ENCODE results near the gene MYL5.

DNA sequence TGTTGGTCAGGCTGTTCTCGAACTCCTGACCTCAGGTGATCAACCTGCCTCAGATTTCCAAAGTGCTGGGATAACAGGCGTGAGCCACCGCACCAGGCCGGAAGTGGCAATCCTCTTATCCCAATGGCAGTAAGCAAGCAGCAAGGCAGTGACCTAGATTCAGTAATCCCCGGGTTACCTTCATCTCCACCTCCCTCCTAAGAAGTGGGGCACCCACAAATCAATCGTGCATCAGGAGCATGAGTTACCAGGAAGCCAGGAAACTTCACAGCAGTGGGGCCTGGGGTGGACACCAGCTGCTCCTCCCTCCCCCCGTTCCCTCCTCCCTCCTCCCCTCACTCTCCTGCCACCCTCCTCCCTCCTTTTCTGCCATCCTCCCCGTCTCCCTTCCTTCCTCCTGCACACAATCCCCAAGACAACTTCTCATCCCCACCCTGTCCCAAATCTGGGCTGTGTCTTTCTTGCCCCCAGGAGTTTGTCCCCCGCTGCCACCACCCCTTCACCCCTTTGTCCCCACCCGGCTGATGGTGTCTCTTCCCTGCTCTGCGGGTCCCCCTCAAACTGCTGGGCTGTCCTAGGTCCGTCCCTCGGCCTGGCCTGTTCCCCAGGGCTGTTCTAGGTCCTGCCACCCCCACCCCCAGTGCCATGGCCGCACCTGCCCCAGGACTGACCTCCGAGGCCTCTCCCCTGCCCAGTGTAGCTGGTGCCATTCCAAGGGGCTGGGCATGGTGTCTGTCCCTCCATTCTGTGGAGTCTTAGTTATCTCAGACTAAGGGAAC lies 46.8 kb upstream of the MYL5 start:
- TF ChIP-seq ZNF24 (IDR thresholded peaks at IDR 0.05) (no peak), HDAC6 (IDR thresholded peaks at IDR 0.05; ENCODE audit: unreplicated experiment) (no peak)
- TF ChIP-seq, protein P1, sequence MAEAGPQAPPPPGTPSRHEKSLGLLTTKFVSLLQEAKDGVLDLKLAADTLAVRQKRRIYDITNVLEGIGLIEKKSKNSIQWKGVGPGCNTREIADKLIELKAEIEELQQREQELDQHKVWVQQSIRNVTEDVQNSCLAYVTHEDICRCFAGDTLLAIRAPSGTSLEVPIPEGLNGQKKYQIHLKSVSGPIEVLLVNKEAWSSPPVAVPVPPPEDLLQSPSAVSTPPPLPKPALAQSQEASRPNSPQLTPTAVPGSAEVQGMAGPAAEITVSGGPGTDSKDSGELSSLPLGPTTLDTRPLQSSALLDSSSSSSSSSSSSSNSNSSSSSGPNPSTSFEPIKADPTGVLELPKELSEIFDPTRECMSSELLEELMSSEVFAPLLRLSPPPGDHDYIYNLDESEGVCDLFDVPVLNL (IDR thresholded peaks at IDR 0.05; ENCODE audit: low read depth, low read length) = no peak

Data from GM12878 (cell line).